ENCODE measurements around the gene YIPF2.

DNA sequence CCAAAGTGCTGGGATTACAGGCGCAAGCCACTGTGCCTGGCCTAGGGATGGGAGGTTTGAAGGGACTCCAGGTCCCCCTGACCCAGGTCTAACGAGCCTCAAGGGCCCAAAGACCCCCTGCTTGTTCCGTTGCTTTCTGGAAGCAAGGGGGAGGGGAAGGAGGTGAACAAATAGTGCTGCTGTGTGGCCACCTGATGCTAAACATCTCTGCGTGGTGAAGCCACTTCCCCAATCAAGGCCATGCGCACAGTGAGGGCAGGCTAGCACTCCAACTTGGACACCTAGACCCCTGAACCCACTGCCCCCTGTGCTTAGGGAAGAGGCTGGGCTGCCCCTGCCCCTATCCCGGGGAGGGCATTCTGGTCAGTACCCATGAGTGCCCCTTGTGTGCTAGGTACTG lies 33.1 kb downstream of the YIPF2 start:
- TF ChIP-seq, protein P1, sequence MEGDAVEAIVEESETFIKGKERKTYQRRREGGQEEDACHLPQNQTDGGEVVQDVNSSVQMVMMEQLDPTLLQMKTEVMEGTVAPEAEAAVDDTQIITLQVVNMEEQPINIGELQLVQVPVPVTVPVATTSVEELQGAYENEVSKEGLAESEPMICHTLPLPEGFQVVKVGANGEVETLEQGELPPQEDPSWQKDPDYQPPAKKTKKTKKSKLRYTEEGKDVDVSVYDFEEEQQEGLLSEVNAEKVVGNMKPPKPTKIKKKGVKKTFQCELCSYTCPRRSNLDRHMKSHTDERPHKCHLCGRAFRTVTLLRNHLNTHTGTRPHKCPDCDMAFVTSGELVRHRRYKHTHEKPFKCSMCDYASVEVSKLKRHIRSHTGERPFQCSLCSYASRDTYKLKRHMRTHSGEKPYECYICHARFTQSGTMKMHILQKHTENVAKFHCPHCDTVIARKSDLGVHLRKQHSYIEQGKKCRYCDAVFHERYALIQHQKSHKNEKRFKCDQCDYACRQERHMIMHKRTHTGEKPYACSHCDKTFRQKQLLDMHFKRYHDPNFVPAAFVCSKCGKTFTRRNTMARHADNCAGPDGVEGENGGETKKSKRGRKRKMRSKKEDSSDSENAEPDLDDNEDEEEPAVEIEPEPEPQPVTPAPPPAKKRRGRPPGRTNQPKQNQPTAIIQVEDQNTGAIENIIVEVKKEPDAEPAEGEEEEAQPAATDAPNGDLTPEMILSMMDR (IDR thresholded peaks at IDR 0.05): no peak
- TF ChIP-seq POLR2A (IDR thresholded peaks at IDR 0.05): no peak
